IPS-NIHi7 (cell line): ENCODE data around the gene PTPRN2.
"Not testable (repeated sequence)": the region's sequence is repeated elsewhere in the genome, so short reads cannot be mapped to it uniquely, and the experiment has no call there.

Experiments
- DNase-seq: peaks from one replicate; pipeline ENCODE4 v3.0.0; 2012; ENCODE audit warnings: mixed read lengths; ENCODE audit errors: extremely low spot score

PTPRN2 gene

DNA sequence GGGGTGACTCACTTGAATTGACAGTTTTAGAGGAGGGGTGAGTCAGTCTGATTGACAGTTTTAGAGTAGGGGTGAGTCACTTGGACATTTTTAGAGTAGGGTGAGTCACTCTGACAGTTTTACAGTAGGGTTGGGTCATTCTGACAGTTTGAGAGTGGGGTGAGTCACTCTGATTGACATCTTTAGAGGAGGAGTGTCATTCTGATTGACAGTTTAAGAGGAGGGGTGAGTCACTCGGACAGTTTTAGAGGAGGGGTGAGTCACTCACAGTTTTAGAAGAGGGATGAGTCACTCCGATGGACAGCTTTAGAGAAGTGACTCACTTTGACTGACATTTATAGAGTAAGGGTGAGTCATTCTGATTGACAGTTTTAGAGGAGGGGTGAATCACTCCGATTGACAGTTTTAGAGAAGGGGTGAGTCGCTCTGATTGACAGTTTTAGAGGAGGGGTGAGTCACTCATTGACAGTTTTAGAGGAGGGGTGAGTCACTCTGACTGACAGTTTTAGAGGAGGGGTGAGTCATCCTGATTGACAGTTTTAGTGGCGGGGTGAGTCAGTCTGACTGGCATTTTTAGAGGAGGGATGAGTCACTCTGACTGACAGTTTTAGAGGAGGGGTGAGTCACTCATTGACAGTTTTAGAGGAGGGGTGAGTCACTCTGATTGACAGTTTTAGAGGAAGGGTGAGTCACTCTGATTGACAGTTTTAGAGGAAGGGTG lies 655.0 kb downstream of the PTPRN2 start:
- no peak for DNase-seq

- no peak for DNase-seq
Observed at GRCh38 chr7:157930926-157931466, 656.6 kb downstream of the PTPRN2 start.

DNA sequence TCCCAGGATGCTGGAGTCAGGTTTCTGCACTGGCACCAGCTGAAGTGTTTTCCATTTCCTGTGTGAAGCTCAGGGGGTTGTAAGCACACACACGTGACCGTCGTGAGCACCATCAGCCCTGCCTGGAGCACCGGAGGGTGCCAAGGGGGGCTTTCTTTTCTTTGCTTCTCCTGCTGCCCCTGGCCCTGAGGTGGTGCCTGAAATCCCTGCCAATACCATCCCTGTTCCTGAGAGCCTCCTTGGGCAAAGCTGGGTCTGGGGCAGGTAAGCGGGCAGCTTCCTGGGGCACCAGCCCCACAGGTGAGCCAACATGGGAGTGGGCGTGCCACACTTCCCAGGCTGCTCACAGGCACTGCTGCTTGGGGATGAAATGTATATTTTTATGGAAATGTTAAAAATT lies 657.2 kb downstream of the PTPRN2 start:
- no peak for DNase-seq

- DNase-seq, result no peak
Observed at GRCh38 chr7:157929671-157930070, 658.0 kb downstream of the PTPRN2 start.

DNA sequence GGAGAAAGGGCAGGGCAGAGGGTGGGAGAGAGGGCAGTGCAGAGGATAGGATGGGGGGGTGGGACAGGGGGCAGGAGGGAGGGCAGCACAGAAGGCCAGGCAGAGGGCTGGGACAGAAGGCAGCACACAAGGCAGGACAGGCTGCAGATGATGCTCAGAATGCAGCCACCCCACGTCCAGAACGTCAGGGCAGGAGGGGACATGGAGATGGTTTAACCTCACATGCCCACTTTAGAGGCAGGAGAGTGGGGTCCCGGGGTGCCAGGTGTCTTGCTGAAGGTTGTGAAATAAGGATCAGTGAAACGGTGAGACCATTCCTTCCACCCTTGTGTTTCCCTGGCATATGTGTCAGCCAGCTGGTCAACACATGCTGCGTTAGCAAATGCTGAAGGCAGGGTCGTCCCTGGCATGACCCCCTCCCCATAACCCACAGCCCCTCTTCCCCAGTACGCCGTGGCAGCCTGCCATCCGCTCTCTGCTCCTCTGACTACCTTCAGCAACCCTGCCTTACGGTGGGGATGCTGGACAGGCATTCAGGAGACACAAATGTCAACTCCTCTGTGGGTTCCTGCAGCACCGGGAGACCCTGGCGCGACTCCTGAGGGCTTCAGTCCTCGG lies 658.7 kb downstream of the PTPRN2 start:
- DNase-seq, result no peak

GRCh38 chr7:157928171-157928794 lies 659.3 kb downstream of the PTPRN2 start:
- DNase-seq, result no peak

GRCh38 chr7:157927313-157927925 lies 660.2 kb downstream of the PTPRN2 start:
- no peak for DNase-seq

- no peak for DNase-seq
Observed at GRCh38 chr7:157926521-157927150, 661.0 kb downstream of the PTPRN2 start.

- DNase-seq, result no peak
Observed at GRCh38 chr7:157926107-157926506, 661.5 kb downstream of the PTPRN2 start.

DNA sequence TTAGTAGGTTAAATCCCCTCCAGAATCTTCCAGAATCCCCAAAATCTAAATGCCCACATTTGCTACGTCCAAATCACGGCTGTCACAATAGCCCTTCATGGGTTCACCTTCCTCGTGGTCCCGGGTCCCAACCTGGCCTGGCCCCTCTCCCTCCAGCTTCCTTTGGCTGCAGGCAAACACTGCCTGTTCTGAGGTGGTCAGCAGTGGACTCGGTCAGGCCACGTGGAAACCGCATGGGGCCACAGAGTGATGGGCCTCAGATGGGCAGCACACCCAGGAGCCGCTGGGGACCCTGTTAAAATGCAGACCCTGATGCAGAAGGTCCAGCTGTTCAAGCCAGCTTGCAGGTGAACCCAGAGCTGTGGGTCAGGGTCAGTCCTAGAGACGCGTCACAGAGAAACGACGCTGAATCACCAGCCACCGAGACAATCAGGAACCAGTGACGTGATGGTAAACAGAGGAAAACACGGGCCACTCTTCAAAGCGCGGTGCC lies 662.2 kb downstream of the PTPRN2 start:
- no peak for DNase-seq

- DNase-seq, result no peak
Observed at GRCh38 chr7:157923903-157924630, 663.6 kb downstream of the PTPRN2 start.

DNA sequence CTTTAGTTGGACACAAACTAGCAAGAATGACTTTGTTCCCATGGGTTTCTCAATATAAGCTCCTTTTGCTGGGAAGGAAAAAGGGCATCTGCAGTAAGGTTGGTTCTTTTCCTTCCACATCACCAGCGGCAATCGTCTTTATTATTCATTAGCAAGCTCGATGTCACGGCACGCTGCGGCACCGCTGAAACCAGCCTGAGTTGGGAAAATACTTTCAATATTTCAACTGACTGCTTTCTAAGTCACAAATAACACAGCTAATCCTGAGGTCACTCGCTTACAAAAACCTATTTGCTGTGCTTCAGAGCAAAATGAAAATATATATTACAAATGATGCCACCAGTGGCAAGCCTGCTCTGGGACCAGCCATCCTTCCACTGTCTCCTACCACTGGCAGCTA lies 665.0 kb downstream of the PTPRN2 start:
- DNase-seq, result no peak

- no peak for DNase-seq
Observed at GRCh38 chr7:157918326-157919080, 669.1 kb downstream of the PTPRN2 start.

DNA sequence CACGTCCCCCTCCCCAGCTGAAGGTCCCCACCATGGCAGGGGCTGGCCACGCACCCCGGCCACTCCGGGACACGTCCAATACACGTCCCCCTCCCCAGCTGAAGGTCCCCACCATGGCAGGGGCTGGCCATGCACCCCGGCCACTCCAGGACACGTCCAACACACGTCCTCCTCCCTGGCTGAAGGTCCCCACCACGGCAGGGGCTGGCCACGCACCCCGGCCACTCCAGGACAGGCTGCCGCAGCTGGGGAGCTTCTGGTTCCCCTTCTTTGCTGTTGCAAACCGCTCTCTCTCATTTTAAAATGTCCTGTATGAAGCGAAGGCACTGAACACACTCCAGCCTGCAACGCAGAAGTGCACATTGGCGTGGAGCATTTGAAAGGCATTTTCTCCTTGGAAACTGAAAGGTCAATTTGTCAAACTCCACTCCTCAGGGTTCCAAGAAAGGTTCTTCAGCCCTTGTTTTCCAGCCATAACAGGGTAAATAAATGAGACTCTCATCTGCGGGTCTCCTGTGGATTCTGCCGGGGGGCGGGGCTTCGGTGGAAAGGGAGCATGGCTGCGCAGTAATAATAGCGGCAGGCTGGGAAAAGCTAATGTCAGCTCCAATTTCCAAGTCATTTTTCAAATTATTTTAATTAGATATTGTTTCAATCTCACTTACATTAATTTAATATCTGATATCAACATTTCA lies 670.5 kb downstream of the PTPRN2 start:
- no peak for DNase-seq

DNA sequence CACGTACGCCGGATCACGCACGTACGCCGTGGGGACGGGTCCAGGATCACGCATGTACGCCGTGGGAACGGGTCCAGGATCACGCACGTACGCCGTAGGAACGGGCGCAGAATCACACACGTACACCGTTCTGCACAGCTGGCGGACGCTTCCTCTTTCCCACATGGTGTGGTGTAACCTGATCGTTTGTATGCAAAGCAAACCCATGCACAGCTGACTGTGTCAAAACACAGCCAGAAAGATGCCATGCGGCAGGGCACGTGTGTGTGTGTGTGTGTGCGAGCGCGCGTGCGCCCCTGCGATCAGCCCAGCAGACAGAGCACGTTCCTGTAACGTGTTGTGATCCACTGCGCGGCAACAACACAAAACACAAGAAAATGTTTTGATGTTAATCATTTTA lies 677.2 kb downstream of the PTPRN2 start:
- no peak for DNase-seq

GRCh38 chr7:157910045-157910444 lies 677.6 kb downstream of the PTPRN2 start:
- not testable (repeated sequence) for DNase-seq

DNA sequence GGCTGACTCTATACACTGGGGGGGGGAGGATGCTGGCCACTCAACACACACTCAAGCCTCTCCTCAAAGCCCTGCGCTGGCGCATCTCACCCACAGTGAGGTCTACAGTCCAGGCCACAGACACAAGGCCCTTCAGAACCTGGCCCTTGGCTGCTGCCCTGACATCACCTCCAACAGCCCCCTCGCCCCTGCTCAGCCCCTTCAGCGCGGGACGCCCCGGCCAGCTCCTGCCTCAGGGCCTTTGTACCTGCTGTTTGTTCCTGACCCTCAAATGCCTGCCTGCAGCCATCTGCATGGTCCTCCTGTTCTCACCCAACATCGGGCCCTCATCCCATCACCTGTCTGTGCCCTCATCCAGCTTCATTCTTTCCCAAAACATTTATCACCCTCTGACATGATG lies 678.3 kb downstream of the PTPRN2 start:
- DNase-seq, result no peak

- DNase-seq, result no peak
Observed at GRCh38 chr7:157908006-157908782, 679.4 kb downstream of the PTPRN2 start.

DNA sequence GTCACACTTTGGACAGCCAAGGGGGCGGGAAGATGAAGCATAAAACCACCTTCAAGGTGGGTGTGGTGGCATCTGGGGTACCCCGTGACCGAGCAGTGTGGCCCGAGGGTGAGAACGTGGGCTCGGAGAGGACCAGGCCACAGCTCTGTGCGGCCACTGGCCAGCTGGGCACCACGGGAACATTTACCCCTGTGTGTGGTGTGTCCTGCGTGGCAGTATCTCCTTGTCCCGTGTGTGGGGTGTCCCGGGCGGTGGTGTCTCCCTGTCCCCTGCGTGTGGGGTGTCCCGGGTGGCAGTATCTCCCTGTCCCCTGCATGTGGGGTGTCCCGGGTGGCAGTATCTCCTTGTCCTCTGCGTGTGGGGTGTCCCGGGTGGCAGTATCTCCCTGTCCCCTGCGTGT lies 680.5 kb downstream of the PTPRN2 start:
- DNase-seq, result no peak
